GM12892 (cell line): ENCODE measurements around the gene APOA4.

Experiments
- POLR2A ChIP-seq: IDR thresholded peaks from 2 replicates; pipeline ENCODE4 v1.6.1; 2011; ENCODE audit warnings: low read depth, low read length, control low read depth
- POLR2AphosphoS5 ChIP-seq: IDR thresholded peaks from 2 replicates; pipeline ENCODE4 v1.6.1; 2011; ENCODE audit warnings: low read depth, low read length, control low read depth
- TAF1 ChIP-seq: IDR thresholded peaks from 2 replicates; pipeline ENCODE4 v1.6.1; 2011; ENCODE audit warnings: low read depth, mild to moderate bottlenecking, control low read depth, low read length, borderline replicate concordance

GRCh38 chr11:116842117-116842516, 19.0 kb upstream of the APOA4 start:
- TF ChIP-seq POLR2AphosphoS5 (no peak), POLR2A (no peak), TAF1 (no peak)
